Calu3 (cell line): ENCODE data around the gene FNDC10. TPM values are rescaled to one million over a fixed set of nuclear protein-coding genes. Genes with fewer than 3 reads are reported as not detected.

ENCODE experiments used
- BruUV-seq: library from RNA; stranded (reverse); fragments of 400-500 nt; replicated peaks from 2 replicates; lab custom pipeline; 2021; lab: Mats Ljungman, UMichigan
- CTCF ChIA-PET: fragments of 300-600 bp; sonication (Branson Sonifier 250); formaldehyde crosslinking; loops from one replicate; lab custom pipeline; 2022; ENCODE audit warnings: antibody characterized with exemption; lab: Charles Lee
- DNase-seq: peaks from one replicate; pipeline ENCODE4 v3.0.0; 2022
- H3K27ac Mint-ChIP-seq: one replicate; pipeline ENCODE4 v1.8.0; 2022; ENCODE audit warnings: mixed read lengths; ENCODE audit not compliant: unreplicated experiment
- H3K27me3 Mint-ChIP-seq: one replicate; pipeline ENCODE4 v1.8.0; 2022; ENCODE audit warnings: mixed read lengths; ENCODE audit not compliant: unreplicated experiment
- H3K36me3 Mint-ChIP-seq: one replicate; pipeline ENCODE4 v1.8.0; 2022; ENCODE audit warnings: mild to moderate bottlenecking, moderate library complexity, mixed read lengths; ENCODE audit not compliant: insufficient read depth, unreplicated experiment
- H3K4me1 Mint-ChIP-seq: one replicate; pipeline ENCODE4 v1.8.0; 2022; ENCODE audit warnings: mild to moderate bottlenecking, low read depth, mixed read lengths; ENCODE audit not compliant: unreplicated experiment
- H3K4me3 Mint-ChIP-seq: one replicate; pipeline ENCODE4 v1.8.0; 2022; ENCODE audit warnings: mild to moderate bottlenecking, low read depth, moderate library complexity, mixed read lengths; ENCODE audit not compliant: unreplicated experiment
- H3K9me3 Mint-ChIP-seq: one replicate; pipeline ENCODE4 v1.8.0; 2022; ENCODE audit warnings: low read depth, mixed read lengths; ENCODE audit not compliant: unreplicated experiment
- intact Hi-C: fragments of 100-400 bp; cut with micrococcal nuclease; formaldehyde crosslinking; loops from one replicate; pipeline ENCODE4 v1.10.0; 2022; ENCODE audit not compliant: unreplicated experiment
- total RNA-seq: library from RNA; stranded (reverse); gene quantifications from 2 replicates; pipeline ENCODE4 v1.2.3, GENCODE V29; 2022
- TF ChIP-seq, protein P1 (sequence below): fragments of 200-600 bp; IDR thresholded peaks from one replicate; pipeline ENCODE4 v1.8.0; 2022; ENCODE audit warnings: antibody characterized with exemption; ENCODE audit not compliant: unreplicated experiment

The FNDC10 gene
- total RNA-seq, 1 experiment from 2014 or later, result 3.5 TPM

DNA sequence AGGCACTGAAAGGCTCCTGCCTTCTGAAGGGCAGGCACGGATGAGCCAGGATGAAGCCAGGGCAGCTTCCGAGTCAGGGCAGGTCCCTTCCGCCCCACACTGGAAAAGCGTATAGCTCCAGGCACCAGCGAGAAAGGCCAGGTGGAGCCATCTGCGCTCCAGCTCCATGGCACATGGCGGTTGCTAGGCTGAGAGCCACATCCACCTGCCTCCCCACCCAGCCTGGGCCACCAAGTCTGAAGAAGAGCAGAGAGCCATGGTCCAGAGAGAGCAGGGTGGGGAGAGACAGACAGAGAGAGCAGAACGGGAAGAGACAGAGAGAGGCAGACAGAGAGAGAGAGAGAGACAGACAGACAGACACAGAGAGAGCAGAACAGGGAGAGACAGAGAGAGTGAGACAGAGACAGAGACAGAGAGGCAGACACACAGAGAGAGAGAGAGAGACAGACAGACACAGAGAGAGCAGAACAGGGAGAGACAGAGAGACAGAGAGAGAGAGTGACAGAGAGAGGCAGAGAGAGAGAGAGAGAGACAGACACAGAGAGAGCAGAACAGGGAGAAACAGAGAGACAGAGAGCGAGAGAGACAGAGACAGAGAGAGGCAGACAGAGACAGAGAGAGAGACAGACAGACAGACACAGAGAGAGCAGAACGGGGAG, 5.2 kb downstream of the FNDC10 start:
- intact Hi-C loops, result no loop called here
- no TSS peak for BruUV-seq
- TF ChIP-seq, protein P1, sequence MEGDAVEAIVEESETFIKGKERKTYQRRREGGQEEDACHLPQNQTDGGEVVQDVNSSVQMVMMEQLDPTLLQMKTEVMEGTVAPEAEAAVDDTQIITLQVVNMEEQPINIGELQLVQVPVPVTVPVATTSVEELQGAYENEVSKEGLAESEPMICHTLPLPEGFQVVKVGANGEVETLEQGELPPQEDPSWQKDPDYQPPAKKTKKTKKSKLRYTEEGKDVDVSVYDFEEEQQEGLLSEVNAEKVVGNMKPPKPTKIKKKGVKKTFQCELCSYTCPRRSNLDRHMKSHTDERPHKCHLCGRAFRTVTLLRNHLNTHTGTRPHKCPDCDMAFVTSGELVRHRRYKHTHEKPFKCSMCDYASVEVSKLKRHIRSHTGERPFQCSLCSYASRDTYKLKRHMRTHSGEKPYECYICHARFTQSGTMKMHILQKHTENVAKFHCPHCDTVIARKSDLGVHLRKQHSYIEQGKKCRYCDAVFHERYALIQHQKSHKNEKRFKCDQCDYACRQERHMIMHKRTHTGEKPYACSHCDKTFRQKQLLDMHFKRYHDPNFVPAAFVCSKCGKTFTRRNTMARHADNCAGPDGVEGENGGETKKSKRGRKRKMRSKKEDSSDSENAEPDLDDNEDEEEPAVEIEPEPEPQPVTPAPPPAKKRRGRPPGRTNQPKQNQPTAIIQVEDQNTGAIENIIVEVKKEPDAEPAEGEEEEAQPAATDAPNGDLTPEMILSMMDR, result no peak
- Mint-ChIP-seq H3K9me3 (no peaks in the 10 kb centered on the region), H3K27ac (no peak overlapping the region), H3K27me3 (no peaks in the 10 kb centered on the region), H3K36me3 (peaks cover 5% of the 10 kb centered on the region), H3K4me1 (no peaks in the 10 kb centered on the region), H3K4me3 (no peak overlapping the region)
- no peak for DNase-seq
- CTCF ChIA-PET, result no interaction called here

DNA sequence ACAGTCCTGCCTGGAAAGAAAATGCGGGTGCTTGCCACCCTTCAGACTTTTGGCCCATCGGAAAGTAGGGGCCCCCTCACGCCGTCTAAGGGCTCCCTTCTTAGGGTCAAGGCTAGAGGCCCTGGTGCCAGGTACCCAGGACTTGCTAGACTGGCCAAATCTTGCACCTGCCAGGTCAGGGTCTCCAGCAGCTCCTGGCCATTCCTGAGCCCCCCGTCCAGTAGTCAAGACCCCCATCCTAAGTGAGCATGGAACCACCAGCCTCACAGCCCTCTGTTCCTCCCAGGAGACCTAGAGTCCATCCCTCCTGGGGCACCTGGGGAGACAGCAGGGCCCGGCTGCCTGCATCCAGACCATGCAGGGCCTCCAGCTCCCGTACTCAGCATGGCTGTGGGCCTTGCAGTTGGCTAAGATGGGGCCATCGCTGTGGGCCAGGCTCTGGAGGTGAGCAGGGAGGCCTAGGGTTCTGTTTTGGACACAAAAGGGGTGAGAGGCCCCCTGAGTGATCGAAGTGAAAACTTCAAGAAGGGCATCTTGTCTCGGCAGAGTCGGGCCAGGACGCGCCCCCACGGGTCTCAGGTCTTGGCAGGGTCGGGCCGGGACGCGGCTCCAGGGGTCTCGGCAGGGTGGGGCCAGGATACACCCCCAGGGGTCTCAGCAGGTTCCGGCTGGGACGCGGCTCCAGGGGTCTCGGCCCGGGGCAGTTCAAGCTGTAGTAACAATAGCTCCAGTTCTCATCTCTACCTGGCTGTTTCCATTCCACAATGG, 5.9 kb downstream of the FNDC10 start:
- H3K27ac Mint-ChIP-seq, result no peak overlapping the region
- no peak overlapping the region for H3K4me3 Mint-ChIP-seq
- H3K9me3 Mint-ChIP-seq, result no peaks in the 10 kb centered on the region
- intact Hi-C loops, result no loop called here
- peaks cover 5% of the 10 kb centered on the region for H3K36me3 Mint-ChIP-seq
- H3K27me3 Mint-ChIP-seq, result no peaks in the 10 kb centered on the region
- TF ChIP-seq, protein P1, result no peak
- H3K4me1 Mint-ChIP-seq, result no peaks in the 10 kb centered on the region
- DNase-seq, result no peak
- CTCF ChIA-PET, result no interaction called here
- BruUV-seq, result no TSS peak

DNA sequence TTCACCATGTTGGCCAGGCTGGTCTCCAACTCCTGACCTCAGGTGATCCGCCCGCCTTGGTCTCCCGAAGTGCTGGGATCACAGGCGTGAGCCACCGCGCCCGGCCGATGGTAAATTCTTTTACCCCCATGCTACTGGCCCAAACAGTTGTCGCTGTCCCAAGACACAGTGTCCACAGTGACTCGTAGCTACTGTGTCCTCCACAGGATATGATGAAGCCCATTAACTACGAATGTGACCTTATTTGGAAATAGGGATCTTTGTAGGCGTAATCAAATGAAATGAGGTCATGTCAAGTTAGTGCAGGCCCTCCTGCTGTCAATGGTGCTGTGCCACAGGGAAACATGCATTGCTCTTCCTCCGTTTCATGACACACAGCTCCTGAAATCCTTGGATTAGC, 8.5 kb downstream of the FNDC10 start:
- no peak overlapping the region for H3K4me3 Mint-ChIP-seq
- no peaks in the 10 kb centered on the region for H3K36me3 Mint-ChIP-seq
- intact Hi-C loops, result no loop called here
- H3K27ac Mint-ChIP-seq, result no peak overlapping the region
- TF ChIP-seq, protein P1, result no peak
- BruUV-seq, result no TSS peak
- no peak for DNase-seq
- no peaks in the 10 kb centered on the region for H3K9me3 Mint-ChIP-seq
- H3K27me3 Mint-ChIP-seq, result peaks cover 2% of the 10 kb centered on the region
- CTCF ChIA-PET, result no interaction called here
- H3K4me1 Mint-ChIP-seq, result no peaks in the 10 kb centered on the region

DNA sequence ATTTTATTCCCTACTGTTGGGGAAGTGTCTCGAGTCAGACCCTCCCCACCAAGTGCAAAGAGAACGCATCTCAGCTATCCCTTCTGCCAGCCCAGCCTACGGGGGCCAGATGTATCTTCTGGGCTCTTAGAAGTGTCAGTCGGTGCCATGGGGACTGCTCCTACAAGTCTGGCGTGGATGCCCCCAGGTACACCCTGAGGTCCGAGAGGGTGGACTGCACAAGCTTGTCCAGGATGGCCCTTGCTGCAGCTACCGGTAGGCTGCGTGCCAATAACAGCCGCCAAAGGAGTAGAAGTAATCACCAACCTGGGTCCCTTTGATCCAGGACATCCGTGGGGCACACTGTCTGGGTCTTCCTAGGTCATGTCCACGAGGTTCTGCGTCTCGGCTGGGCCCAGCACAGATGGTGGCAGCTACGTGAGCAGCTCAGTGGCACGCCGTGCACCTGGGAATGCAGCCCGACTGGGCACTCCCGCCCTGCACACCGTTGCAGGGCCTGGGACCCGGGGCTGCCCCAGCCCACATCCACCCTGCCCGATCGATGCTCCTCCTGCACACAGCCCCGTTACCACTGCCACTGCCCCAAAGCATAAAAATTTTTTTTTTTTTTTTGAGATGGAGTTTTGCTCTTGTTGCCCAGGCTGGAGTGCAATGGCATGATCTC, 16.5 kb downstream of the FNDC10 start:
- no peaks in the 10 kb centered on the region for H3K36me3 Mint-ChIP-seq
- BruUV-seq, result no TSS peak
- H3K4me1 Mint-ChIP-seq, result no peaks in the 10 kb centered on the region
- H3K9me3 Mint-ChIP-seq, result no peaks in the 10 kb centered on the region
- H3K27me3 Mint-ChIP-seq, result peaks cover 36% of the 10 kb centered on the region
- CTCF ChIA-PET, result no interaction called here
- no peak overlapping the region for H3K4me3 Mint-ChIP-seq
- no peak overlapping the region for H3K27ac Mint-ChIP-seq
- no peak for DNase-seq
- TF ChIP-seq, protein P1, result no peak
- intact Hi-C loops, result no loop called here
